ENCODE measurements around the gene STUM.
"Not testable (repeated sequence)": the region's sequence is repeated elsewhere in the genome, so short reads cannot be mapped to it uniquely, and the experiment has no call there.

DNA sequence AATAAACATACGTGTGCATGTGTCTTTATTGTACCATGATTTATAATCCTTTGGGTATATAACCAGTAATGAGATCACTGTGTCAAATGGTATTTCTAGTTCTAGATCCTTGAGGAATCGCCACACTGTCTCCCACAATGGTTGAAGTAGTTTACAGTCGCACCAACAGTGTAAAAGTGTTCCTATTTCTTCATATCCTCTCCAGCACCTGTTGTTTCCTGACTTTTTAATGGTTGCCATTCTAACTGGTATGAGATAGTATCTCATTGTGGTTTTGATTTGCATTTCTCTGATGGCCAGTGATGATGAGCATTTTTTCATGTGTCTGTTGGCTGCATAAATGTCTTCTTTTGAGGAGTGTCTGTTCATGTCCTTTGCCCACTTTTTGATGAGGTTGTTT lies 48.9 kb upstream of the STUM start:
- TF ChIP-seq, protein P1, sequence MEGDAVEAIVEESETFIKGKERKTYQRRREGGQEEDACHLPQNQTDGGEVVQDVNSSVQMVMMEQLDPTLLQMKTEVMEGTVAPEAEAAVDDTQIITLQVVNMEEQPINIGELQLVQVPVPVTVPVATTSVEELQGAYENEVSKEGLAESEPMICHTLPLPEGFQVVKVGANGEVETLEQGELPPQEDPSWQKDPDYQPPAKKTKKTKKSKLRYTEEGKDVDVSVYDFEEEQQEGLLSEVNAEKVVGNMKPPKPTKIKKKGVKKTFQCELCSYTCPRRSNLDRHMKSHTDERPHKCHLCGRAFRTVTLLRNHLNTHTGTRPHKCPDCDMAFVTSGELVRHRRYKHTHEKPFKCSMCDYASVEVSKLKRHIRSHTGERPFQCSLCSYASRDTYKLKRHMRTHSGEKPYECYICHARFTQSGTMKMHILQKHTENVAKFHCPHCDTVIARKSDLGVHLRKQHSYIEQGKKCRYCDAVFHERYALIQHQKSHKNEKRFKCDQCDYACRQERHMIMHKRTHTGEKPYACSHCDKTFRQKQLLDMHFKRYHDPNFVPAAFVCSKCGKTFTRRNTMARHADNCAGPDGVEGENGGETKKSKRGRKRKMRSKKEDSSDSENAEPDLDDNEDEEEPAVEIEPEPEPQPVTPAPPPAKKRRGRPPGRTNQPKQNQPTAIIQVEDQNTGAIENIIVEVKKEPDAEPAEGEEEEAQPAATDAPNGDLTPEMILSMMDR (IDR thresholded peaks at IDR 0.05; ENCODE audit: poor library complexity): not testable (repeated sequence)
- TF ChIP-seq EZH2 (IDR thresholded peaks at IDR 0.05; ENCODE audit: borderline replicate concordance); EZH2phosphoT487 (IDR thresholded peaks at IDR 0.05; ENCODE audit: low read depth, severe bottlenecking, unreplicated experiment): not testable (repeated sequence)
